Occipital lobe (tissue), 2 donors: ENCODE results near the gene SLC6A6. TPM values are rescaled to one million over a fixed set of nuclear protein-coding genes. Genes with fewer than 3 reads are reported as not detected.

Source experiments
- DNase-seq: peaks from one replicate; lab custom pipeline; 2025; lab: John Stamatoyannopoulos, UW
- total RNA-seq: library from RNA; depleted of rRNA; stranded (reverse); fragments of >200 nt; gene quantifications from one replicate; pipeline ENCODE4 v1.2.3, GENCODE V29; 2014

Gene SLC6A6
- total RNA-seq, 1 donor from 2014 or later, result 24.8 TPM

DNA sequence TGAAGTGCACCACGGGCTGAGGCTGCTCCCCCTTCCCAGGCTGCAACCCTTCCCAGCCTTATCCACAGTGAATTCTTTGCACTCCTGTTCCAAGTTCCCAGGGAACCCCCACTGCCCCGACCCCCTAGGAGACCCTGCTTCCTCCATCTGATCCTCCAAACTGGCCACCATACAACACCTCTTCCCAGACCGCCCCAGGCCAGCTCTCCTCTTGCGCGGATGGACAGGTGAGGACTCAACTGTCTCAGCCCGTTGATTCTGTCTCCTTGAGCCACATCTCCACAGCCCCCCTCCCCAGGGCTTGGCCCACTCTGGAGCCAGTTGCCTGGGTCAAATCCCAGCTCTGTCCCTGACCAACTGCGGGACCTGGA is 116.0 kb downstream of the SLC6A6 start:
- no peak for DNase-seq

DNA sequence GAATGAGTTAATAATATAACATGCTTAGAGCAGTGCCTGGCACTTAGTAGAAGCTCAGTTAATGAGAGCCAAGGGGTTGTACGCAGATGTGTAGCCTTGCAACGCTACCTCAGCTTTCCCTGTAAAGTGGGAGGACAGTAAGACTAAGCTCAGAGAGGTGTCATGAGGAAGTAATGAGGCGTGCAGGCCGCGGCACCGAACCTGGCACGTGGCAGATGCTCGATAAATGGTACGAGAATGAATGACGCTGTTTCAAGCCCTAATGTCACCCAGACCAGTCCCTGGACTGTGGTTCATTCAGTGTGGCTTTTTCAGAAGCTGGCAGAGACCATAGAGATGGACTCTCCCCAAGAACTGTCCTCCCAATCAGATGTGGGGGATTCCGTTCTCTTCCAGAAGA is 116.5 kb downstream of the SLC6A6 start:
- no peak for DNase-seq

DNA sequence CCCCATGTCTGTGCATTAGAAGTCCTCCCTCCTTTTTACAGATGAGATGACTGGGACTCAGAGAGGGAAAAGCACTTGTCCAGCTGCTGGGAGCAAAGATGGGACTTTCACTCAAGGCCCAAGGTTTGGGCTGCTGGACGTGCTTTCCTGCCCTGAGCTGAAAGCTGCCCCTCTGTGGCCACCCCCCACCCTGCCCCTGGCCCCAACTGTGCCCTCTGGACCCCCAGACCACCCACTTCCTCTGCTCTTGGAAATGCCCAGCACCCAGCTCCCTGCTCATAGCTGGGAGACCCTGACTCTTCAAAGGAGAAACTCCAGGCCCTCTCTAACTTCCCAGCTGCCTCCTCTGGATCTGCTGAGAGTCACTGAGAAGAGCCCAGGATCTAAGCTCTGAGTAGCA is 117.0 kb downstream of the SLC6A6 start:
- DNase-seq, result no peak

DNA sequence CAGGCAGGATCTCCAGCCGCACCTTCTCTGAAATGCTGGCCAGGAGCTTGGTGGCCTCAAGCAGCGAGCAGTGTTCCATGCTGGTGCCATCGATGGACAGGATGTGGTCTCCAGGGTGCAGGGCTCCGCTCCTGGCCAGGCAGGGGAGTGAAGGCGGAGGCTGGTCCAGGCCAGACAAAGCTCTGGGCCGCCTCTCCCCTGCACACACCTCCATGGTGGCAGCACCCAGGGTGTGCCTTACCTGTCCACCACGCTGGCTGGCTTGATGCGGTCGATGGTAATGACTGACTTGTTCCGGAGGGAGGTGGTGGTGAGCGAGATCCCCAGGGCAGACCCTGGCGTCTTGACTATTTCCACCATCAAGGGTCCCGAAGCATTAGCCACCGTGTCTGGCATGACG is 117.7 kb downstream of the SLC6A6 start:
- DNase-seq, result no peak

DNA sequence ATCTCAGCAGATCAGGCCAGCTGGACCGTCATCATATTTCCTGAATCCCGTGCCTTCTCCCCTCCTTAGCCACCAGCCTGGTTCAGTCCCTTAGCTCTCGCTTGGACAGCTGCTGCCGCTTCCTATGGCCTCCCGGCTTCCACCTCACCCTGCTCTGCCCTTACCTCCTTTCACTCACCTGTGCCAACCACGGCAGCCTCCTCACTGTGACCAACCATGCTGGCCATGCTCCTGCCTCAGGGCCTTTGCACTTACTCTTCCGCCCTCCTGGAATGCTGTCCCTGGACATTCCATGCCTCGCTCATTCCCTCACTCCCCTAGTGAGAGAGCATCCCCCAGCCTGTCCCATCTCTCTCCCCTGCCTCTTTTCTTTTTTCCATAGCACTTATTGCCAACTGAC is 118.6 kb downstream of the SLC6A6 start:
- DNase-seq, result no peak

DNA sequence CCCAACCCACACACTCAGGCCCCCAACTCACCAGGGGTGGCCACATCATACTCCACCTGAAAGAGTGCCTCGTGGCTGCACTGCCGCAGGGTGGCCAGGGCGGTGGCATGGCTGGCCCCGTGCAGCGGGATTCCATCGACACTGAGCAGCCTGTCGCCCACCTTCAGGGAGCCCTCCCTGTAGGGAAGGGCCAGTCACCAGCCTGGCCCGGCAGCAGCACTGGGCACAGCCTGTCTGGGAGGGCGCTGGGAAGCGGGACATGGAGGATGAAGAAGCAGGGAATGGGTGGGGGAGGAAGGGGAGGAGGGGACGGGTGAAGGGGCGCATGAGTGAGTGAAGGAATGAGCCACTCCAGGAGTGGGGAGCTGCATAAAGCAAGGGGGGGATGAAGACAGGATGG is 119.2 kb downstream of the SLC6A6 start:
- DNase-seq, result no peak

DNA sequence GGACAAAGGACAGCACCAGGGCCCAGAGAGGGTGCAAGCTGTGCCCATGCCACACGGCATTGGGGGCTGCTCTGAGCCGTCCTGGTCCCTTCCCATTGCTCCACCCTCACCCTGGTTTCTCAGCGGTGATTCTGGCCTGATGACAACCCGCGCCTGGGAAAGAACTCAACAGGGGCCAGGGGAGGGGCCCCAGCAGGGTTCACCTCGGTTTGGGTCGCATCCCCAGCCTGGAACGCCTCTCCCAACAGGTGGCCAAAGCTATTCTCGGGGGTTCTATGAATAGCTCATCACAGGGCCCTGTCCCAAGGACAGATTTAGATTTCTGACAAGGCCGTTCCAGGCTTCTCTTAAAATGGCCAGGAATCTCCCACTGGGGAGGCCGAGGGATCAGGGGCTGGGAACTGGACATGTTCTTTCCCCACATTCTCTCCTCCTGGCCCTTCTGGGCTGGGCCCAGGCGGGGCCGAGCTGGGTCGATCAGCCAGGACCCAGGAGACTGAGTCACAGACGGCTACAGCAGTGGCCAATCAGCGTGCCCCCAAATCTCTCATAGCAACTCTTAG is 119.8 kb downstream of the SLC6A6 start:
- DNase-seq, result no peak

DNA sequence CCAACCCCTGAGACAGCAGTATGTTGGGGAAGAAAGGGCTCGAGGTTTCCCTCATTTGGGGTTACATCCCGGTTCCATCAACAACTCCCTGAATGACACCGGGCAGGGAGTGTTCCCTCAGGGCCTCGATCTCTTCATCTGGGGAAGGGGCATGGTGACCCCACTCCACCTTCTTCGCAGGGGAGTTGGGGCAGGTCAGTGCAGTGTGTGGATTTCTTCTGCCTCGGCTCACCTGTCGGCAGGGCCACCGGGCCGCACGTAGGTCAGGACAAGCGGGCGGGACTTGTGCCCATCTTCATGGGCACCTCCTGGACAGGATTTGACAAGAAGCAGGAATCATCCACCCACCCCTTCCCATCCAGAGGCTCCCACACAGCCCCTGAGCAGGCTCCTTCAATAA is 120.4 kb downstream of the SLC6A6 start:
- DNase-seq, result no peak

DNA sequence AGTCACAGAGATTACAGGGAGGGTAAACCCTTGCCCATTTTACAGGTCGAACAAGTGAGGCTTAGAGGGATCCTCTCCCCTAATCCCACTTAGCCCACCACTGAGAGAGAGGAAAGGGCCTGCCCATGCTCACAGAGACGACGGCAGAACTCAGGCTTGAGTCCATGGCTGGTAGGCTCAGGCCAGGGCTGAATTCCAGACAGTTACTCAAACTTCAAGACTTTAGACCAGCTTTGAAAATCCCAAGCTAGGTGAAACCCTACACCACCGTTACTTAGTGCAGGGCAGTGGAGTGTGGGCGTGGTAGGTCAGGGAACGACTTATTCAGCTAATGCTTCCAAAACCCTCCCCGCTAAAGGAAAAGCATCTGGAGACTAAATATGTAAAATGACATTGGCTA is 121.4 kb downstream of the SLC6A6 start:
- DNase-seq, result no peak

DNA sequence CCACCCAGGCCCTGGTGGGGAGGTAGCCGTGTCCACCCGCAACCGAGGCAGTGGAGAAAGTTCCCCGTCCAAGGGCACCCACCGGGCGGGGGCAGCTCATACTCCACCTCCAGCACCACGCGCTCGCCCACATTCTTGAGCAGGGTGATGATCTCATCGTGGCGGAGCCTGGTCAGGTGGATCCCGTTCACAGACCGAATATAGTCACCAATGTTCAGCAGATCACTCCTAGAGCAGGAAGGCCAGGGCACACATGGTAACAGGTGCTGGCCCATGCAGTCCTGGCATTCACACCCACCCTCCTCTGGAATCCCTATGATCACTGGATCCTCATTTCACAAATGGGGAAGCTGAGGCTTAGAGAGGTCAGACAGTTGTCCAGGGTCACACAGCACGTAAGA is 121.9 kb downstream of the SLC6A6 start:
- no peak for DNase-seq

DNA sequence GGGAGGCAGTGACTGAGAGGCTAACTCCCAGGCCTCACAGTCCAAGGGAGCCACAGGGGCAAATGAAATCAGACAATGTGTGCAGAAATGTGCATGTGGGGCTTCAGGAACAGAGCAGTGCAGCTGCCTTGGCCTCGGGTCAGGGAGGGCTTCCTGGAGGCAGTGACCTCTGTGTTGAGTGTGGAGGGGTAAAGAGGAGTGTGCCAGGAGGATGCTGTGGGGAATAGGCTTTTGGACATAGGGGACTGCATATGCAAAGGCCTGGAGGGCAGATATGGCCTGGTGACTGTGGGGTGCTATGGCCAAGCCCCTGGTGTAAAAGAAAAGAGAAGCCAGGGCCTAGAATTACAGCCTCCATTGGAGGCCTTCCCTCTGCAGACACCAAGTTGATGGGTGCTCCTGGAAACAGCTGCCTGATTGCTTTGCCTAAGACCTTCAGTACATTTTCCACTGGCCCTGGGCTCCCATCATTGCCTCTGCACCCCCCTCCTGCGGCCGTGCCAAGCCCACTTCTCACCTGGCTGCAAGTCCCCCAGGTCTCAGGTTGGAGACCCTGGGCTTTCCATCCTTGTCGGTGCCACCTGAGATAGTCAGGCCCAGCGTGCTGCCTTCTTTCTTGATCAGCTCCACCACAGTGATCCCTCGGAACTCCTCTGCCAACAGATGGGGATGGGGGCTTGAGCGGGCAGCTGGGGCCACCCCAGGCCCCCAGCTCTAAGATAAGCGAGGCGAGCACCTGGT is 122.7 kb downstream of the SLC6A6 start:
- DNase-seq, result no peak

DNA sequence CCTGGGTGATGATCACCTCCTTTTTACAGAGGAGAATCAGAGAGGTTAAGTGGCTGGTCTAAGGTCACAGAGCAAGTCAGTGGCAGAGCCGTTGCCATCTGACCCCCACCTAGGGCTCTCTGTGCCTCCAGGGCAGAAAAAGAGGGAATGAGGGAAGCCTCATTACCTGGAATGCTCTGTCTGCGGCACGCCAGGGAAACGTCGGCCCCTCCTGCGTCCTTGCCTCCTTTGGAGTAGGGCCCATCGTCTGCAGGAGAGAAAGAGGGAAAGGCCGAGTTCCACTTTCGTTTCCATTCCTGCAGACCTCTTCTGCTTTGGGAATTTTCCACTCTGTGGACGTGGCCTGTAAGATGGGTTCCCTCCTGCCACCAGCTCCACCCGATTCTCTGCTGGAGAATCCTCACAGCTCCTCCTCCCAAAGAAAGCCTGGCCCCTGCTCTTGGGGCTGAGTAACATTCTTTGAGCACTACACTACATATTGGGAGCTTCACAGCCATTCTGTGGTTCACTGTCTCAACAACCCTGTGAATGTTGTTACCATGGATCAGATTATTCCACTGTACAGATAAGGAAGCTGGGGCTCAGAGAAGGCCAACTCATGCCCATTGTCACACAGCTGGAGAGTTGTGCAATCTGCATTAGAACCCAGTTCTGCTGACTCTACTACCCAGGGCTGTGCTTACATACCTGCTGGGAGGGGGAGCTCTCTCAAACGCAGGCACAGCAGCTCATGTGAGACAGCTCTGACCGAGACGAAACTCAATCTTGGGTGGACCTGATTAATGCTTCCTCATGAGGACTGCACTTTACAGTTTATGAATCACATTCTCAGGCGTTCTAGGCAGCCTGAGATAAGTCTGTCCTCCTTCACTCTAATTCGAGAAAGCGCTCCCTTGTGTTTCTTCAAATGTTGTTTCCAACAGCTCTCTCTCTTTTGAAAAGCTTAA is 123.6 kb downstream of the SLC6A6 start:
- DNase-seq, result no peak

DNA sequence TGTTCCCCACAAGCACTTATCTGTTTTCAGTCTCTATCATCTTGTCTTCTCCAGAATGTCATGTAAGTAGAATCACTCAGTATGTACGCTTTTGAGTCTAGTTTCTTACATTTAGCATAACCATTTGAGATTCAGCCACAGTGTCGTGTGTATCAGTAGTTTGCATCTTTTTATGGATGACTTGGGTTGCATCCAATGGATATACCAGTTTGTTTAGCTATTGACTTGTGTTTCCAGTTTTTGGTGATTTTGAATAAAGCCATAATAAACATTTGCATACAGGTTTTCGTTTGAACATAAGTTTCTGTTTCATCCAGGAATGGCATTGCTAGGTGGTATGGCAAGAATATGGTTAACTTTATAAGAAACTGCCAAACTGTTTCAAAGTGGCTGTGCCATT is 125.7 kb downstream of the SLC6A6 start:
- no peak for DNase-seq

DNA sequence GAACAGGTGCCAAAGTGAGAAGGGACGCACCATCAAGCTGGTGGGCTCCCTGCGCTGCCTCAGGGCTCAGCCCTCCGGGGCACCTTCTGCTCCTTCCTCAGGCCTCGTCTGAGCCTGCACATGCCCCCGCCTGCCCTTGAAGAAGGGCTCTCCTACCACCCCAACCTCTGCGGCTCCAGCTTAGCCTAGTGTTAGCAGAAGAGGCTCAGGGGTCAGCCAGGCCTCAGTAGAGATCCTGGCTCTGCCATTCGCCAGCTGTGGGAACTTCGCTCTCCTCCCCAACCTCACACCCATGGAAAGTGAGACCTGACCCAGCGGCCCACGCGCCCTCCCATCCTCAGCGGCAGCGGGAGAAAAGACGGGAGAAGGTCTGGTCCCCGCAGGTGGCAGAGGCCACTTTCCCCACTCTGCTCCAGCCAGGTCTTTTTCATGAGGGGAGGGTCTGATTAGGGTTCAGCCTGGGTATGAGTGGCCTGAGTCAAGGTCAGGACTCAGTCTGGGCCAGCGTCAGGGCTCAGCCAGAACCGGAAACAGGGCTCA is 129.5 kb downstream of the SLC6A6 start:
- DNase-seq, result no peak

DNA sequence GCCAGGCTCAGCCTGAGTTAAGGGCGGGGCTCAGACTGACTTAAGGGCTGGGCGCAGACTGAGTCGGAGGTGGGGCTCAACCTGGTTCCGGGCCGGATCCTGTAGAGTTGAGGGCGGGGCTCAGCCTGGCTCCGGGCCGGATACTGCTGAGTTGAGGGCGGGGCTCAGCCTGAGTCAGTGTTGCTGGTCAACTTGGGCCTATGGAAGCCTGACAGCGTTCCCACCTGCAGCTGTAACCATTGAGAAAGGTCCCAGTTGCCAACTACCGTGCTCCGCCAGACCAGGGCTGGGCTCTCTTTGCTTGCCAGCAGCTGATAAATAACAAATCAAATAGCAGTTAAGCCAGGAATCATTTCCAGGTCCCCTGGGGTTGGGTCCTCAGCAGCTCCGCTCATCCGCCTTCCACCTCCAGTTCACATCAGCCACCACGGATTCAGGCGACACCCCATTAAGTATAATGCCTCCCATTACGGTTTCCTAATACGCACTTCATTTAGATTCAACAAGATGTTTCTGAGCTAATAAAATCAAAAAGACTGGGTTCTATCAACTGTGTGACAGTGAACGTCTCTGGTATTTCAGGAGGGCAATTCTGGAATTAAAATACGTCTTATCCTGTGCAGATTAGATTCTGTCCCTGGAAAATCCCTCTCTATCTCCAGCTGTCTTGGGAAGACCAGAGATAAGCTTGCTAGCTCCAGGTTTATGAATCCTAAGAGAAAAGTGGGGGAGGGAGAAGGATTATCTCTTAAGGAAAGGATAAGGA is 130.5 kb downstream of the SLC6A6 start:
- DNase-seq, result no peak

DNA sequence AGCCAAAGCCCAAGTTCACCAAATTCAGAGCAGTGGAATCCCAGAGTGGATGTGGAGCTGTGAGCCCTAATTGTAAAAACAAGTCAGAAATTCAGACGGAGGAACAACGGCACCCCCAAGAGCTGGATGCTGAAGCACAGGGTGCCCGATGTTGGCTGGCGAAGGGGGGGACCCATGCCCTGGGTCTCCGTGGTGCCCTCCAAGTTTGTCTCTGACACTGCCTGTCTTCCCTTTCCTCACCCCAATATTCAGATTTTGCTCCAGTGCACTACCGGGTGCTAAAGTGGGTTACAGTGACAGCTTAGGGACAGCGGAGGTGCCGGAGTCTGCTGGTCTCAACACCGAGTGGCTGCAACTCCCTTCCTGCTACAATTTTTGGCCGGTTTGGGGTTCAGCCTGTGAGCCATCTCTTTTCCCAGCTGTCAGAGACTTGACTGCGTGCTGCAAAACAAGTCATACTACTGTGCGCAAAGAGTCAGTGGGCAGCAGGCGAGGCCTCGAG is 131.1 kb downstream of the SLC6A6 start:
- DNase-seq, result no peak

DNA sequence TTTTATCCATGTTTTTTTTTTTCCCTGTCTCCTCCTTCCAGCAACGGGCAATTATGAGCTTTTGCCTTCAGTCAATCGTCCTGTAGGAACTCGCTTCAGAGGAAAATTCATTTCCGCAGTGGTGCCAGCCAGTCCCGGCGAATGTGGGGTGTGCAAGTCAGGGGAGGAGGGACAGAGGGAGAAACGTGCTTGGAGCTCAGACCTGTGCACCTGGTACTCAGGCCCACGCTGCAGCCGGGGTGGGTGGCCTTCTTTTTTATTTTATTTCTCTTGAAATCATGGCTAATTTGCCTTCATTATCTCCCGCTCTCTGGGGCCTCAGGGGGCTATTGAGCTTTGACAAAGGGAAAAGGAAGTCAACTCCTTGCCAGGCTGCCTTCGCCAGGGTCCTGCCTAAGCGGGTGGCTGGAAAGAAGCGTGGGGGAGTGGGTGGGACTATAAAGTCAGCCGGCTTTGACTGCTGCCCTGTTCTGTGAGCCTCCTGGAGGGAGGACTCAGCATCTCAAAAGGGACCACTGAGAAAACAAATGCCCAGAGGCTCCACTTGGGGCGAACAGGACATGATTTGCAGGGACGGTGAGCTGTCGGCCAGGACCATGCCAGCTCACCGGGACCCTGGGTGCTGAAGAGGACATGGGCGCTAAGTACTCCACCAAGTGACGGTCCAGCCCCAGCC is 132.2 kb downstream of the SLC6A6 start:
- no peak for DNase-seq

DNA sequence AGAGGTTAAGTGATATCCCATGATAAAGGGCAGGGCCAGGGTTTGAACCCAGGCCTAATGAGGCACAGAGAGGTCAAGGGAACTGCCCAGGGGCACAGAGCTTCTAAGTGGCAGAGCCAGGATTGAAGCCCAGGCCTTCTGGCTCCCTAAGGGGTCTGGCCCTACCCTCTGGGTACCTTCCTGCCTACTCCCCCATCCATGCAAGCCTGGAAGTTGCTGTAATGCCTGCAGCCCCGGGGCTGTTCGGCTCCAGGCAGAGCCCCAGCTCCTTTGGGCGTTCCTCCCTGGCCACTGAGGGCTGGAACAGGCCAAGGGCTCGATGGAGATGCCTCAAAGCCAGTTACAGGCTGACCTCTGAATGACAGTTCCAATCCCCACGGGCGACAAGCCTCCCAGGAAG is 133.2 kb downstream of the SLC6A6 start:
- no peak for DNase-seq

DNA sequence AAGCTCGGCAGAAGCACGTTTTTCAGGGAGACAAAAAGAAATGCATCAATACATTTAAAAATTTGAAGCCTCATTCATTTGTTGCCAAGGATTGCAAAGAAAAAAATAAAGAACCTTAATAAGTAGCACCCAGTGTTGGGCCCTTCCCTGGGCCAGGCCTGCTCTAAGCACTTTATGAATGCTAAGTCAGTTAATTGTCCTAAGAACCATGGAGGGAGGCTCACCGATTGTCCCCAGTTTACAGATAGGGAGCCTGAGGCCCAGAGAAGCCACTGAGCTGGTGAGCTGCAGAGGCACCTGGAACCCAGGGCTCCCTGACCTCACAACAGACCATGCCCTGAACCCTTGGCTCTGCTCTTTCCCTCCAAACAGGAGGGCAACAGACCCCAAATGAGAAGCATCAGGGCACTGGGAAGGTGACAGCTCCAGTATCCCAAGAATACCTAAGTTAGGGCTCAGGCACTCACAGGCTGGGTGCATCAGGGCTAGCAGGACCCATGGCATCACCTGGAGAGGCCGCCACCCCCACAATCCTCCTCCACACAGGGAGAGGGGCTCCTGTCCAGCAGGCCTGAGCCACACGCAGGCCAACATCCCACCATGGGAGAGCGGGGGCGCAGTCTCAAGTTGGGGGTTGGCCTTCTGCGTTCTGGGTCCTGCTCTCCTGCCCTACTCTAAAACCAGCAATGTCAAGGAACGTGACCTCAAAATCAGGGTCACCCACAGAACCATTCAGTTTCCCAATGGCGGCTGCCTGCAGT is 133.8 kb downstream of the SLC6A6 start:
- no peak for DNase-seq
